Measurements from ENCODE around the gene OR9Q1. TPM values are rescaled to one million over a fixed set of nuclear protein-coding genes. Genes with fewer than 3 reads are reported as not detected.

The OR9Q1 gene
- total RNA-seq, 4 donors from 2014 or later = not detected

DNA sequence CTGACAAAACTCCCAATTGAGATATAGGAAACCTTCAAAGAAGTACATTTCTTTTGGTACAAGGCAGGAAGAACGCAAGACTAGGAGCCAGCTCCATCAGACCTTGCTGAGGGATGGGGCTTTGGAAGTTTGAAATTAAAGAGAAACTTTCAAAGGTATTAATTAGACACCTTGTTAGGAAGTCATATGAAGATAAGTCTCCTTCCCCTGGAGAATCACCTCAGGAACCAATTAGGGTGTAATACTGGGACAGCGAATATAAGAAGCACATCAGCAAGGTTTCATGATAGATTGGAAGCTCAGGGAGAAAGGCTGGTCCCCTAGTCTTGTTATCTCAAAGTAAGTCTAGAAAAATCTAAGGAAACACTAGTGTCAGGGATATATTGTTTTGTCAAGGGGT is 165.1 kb downstream of the OR9Q1 start, which contains the start of gene OR9Q2:
Gene OR9Q2 (plus strand): TSS at position 301 of the 400 bp plus-strand sequence. CDS start 1,421 bp downstream, outside the sequence.
- intact Hi-C loops (cut with DNase I) = no loop called here
- Histone ChIP-seq H3K4me1 (no peaks in the 10 kb centered on the region), H3K27me3 (no peaks in the 10 kb centered on the region), H3K4me3 (no peak within 1 kb of the TSS), H3K27ac (replicated peaks in 1 of 4) (no peak within 1 kb of the TSS), H3K36me3 (no peaks in the 10 kb centered on the region), H3K9me3 (no peaks in the 10 kb centered on the region)
- 92% methylated on average over 2 of the region's 2 CpGs for WGBS
- TF ChIP-seq, protein P1, sequence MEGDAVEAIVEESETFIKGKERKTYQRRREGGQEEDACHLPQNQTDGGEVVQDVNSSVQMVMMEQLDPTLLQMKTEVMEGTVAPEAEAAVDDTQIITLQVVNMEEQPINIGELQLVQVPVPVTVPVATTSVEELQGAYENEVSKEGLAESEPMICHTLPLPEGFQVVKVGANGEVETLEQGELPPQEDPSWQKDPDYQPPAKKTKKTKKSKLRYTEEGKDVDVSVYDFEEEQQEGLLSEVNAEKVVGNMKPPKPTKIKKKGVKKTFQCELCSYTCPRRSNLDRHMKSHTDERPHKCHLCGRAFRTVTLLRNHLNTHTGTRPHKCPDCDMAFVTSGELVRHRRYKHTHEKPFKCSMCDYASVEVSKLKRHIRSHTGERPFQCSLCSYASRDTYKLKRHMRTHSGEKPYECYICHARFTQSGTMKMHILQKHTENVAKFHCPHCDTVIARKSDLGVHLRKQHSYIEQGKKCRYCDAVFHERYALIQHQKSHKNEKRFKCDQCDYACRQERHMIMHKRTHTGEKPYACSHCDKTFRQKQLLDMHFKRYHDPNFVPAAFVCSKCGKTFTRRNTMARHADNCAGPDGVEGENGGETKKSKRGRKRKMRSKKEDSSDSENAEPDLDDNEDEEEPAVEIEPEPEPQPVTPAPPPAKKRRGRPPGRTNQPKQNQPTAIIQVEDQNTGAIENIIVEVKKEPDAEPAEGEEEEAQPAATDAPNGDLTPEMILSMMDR (IDR thresholded peaks at IDR 0.05) = no peak
- no peak for TF ChIP-seq POLR2A (IDR thresholded peaks at IDR 0.05; ENCODE audit: low read depth)
- TF ChIP-seq POLR2AphosphoS5 (IDR thresholded peaks at IDR 0.05) = no peak
- no peak for TF ChIP-seq EP300 (IDR thresholded peaks at IDR 0.05)
- no peak for DNase-seq (ENCODE audit: extremely low spot score)

DNA sequence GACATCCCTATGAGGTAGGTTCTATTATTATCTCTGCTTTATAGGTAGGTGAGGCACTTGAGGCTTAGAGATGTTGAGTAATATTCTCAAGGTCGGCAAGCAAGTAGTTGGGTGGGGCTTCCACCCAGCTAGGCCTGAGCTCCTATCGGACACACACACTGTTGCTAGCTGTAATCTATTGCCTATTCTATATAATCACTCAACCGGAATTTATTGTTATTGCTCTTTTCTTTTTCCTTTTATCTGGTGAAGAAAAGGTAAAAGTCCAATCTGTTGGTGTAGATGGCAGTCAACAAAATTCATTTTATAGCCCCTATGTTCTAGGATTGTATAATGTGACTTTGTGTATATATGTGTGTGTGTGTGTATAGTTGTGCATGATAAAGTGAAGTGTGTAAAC is 168.5 kb downstream of the OR9Q1 start:
- Histone ChIP-seq H3K27ac (replicated peaks in 1 of 4) (no peak overlapping the region), H3K9me3 (peaks cover 0 to 6% (median 0%) of the 10 kb centered on the region in 4 donors), H3K27me3 (no peaks in the 10 kb centered on the region), H3K36me3 (no peaks in the 10 kb centered on the region), H3K4me3 (no peak overlapping the region), H3K4me1 (no peaks in the 10 kb centered on the region)
- intact Hi-C loops (cut with DNase I) = no loop called here
- no peak for TF ChIP-seq POLR2A (IDR thresholded peaks at IDR 0.05; ENCODE audit: low read depth)
- WGBS = 76% methylated on average over 3 of the region's 3 CpGs
- no peak for DNase-seq (ENCODE audit: extremely low spot score)

DNA sequence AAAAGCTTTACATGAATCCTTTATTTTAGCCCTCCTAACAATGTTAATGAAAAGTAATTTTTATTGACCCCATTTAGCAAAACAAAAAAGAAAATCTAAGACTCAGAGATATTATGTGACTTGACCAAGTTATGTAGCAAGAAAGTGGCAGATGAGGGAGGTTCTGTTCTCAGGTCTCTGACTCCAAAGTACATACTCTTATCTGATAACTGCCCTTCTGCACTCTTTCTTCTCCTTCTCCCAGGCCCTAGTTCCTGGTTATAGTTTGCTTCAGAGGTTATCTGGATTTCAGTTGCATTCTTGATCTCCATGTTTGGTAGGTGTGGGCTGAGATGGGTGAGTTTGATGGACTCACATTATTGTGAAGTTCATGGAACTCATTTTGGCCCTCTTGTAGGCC is 169.7 kb downstream of the OR9Q1 start:
- DNase-seq (ENCODE audit: extremely low spot score) = no peak
- Histone ChIP-seq H3K4me1 (no peaks in the 10 kb centered on the region), H3K27me3 (no peaks in the 10 kb centered on the region), H3K36me3 (no peaks in the 10 kb centered on the region), H3K9me3 (peaks cover 0 to 12% (median 5%) of the 10 kb centered on the region in 4 donors), H3K27ac (replicated peaks in 1 of 4) (no peak overlapping the region), H3K4me3 (no peak overlapping the region)
- TF ChIP-seq POLR2A (IDR thresholded peaks at IDR 0.05; ENCODE audit: low read depth) = no peak
- TF ChIP-seq, protein P1 (IDR thresholded peaks at IDR 0.05) = no peak
- TF ChIP-seq POLR2AphosphoS5 (IDR thresholded peaks at IDR 0.05) = no peak
- TF ChIP-seq EP300 (IDR thresholded peaks at IDR 0.05) = no peak
- intact Hi-C loops (cut with DNase I) = no loop called here

DNA sequence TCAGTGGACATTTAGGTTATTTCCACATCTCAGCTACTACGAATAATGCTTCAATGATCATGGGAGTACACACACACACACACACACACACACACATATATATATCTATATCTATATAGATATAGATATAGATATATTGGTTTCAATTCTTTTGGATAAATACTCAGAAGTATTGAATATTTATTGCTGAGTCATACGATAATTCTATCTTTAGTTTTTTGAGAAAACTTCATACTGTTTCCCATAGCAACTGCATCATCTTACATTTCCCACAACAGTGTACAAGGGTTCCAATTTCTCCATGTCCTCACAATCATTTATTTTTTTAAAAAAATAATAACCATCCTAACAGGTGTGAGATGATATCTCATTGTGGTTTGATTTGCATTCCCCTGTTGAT is 172.3 kb downstream of the OR9Q1 start:
- Histone ChIP-seq H3K27ac (replicated peaks in 1 of 4) (no peak overlapping the region), H3K4me3 (no peak overlapping the region), H3K27me3 (no peaks in the 10 kb centered on the region), H3K9me3 (peaks cover 0 to 12% (median 6%) of the 10 kb centered on the region in 4 donors), H3K36me3 (no peaks in the 10 kb centered on the region), H3K4me1 (no peaks in the 10 kb centered on the region)
- DNase-seq (ENCODE audit: extremely low spot score) = no peak
- 86% methylated on average over 2 of the region's 2 CpGs for WGBS
- intact Hi-C loops (cut with DNase I) = no loop called here
- TF ChIP-seq, protein P1 (IDR thresholded peaks at IDR 0.05) = no peak
- TF ChIP-seq POLR2AphosphoS5 (IDR thresholded peaks at IDR 0.05) (no peak), POLR2A (IDR thresholded peaks at IDR 0.05; ENCODE audit: low read depth) (no peak), EP300 (IDR thresholded peaks at IDR 0.05) (no peak)

DNA sequence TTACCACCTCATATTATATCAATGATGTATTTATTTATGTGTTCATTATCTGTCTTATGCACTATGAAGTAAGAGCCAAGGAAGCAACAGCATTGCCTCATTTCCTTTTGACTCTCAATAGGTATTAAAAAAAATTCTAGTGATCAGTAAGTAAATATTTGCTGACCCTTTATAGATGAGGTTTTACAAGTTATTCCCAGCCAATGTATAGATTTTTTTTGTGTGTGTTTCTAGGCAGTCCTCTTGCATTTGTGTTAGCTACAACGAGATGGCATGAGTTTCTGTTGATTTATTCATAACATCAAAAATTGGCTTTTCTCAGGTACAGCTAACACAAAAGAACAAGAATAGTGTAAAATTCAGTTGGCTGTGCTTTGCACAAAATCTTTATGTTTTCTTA is 175.6 kb downstream of the OR9Q1 start:
- Histone ChIP-seq H3K27ac (replicated peaks in 1 of 4) (no peak overlapping the region), H3K4me1 (no peaks in the 10 kb centered on the region), H3K4me3 (no peak overlapping the region), H3K27me3 (no peaks in the 10 kb centered on the region), H3K36me3 (no peaks in the 10 kb centered on the region), H3K9me3 (peaks cover 0 to 12% (median 6%) of the 10 kb centered on the region in 4 donors)
- intact Hi-C loops (cut with DNase I) = no loop called here
- TF ChIP-seq, protein P1 (IDR thresholded peaks at IDR 0.05) = no peak
- TF ChIP-seq EP300 (IDR thresholded peaks at IDR 0.05) = no peak
- TF ChIP-seq POLR2A (IDR thresholded peaks at IDR 0.05; ENCODE audit: low read depth) = no peak
- no peak for TF ChIP-seq POLR2AphosphoS5 (IDR thresholded peaks at IDR 0.05)
- DNase-seq (ENCODE audit: extremely low spot score) = no peak
- 59% methylated on average over 1 of the region's 1 CpG for WGBS
